ENCODE results near the gene D2HGDH.
"Not testable (repeated sequence)": the region's sequence is repeated elsewhere in the genome, so short reads cannot be mapped to it uniquely, and the experiment has no call there.

Gene D2HGDH

GRCh38 chr2:241752689-241753276 lies 18.4 kb downstream of the D2HGDH start:
- no peak overlapping the region for H3K4me3 ChIP-seq (ENCODE audit: low read length)
- no peak for TF ChIP-seq CTCF (conservative IDR thresholded peaks at IDR 0.05; ENCODE audit: low read length)
- no peak for DNase-seq (ENCODE audit: low read depth)

GRCh38 chr2:241753493-241753892 lies 19.1 kb downstream of the D2HGDH start:
- no peak overlapping the region for H3K4me3 ChIP-seq (ENCODE audit: low read length)
- TF ChIP-seq CTCF (conservative IDR thresholded peaks at IDR 0.05; ENCODE audit: low read length): no peak
- DNase-seq (ENCODE audit: low read depth): no peak

GRCh38 chr2:241754042-241754441 lies 19.6 kb downstream of the D2HGDH start:
- no peak overlapping the region for H3K4me3 ChIP-seq (ENCODE audit: low read length)
- DNase-seq (ENCODE audit: low read depth): no peak
- TF ChIP-seq CTCF (conservative IDR thresholded peaks at IDR 0.05; ENCODE audit: low read length): no peak

- no peak overlapping the region for H3K4me3 ChIP-seq (ENCODE audit: low read length)
- DNase-seq (ENCODE audit: low read depth): no peak
- TF ChIP-seq CTCF (conservative IDR thresholded peaks at IDR 0.05; ENCODE audit: low read length): no peak
Observed at GRCh38 chr2:241755166-241755565, 20.7 kb downstream of the D2HGDH start.

GRCh38 chr2:241755777-241756176 lies 21.3 kb downstream of the D2HGDH start:
- H3K4me3 ChIP-seq (ENCODE audit: low read length): no peak overlapping the region
- DNase-seq (ENCODE audit: low read depth): no peak
- TF ChIP-seq CTCF (conservative IDR thresholded peaks at IDR 0.05; ENCODE audit: low read length): no peak

- no peak for DNase-seq (ENCODE audit: low read depth)
- no peak overlapping the region for H3K4me3 ChIP-seq (ENCODE audit: low read length)
- TF ChIP-seq CTCF (conservative IDR thresholded peaks at IDR 0.05; ENCODE audit: low read length): no peak
Observed at GRCh38 chr2:241759067-241759807, 24.8 kb downstream of the D2HGDH start.

GRCh38 chr2:241759893-241760292 lies 25.5 kb downstream of the D2HGDH start:
- H3K4me3 ChIP-seq (ENCODE audit: low read length); DNase-seq (ENCODE audit: low read depth): not testable (repeated sequence)
